PC-9 (cell line): ENCODE results near the gene UBE2S. TPM values are rescaled to one million over a fixed set of nuclear protein-coding genes. Genes with fewer than 3 reads are reported as not detected.

ENCODE experiments used
- BruUV-seq: library from RNA; stranded (reverse); fragments of 400-500 nt; replicated peaks from 2 replicates; lab custom pipeline; 2021; lab: Mats Ljungman, UMichigan
- CTCF ChIA-PET: fragments of 300-600 bp; sonication (Branson Sonifier 250); formaldehyde crosslinking; loops from one replicate; lab custom pipeline; 2022; ENCODE audit warnings: antibody characterized with exemption; lab: Charles Lee
- POLR2A ChIA-PET: fragments of 300-600 bp; sonication (Branson Sonifier 250); formaldehyde crosslinking; loops from one replicate; lab custom pipeline; 2022; ENCODE audit warnings: antibody characterized with exemption; ENCODE audit not compliant: unreplicated experiment; lab: Charles Lee
- DNase-seq, 2 experiments: peaks; one replicate each; pipeline versions ENCODE4 v3.0.0 to v3.0.0-alpha.2; 2015 to 2022; ENCODE audit warnings: mixed read lengths in 1 of 2
- H2AFZ ChIP-seq: fragments of 200-600 bp; sonication (generic); 2 replicates; pipeline ENCODE4 v1.8.1; 2017; ENCODE audit warnings: antibody characterized with exemption
- H3F3A ChIP-seq: fragments of 200-600 bp; sonication (generic); 2 replicates; pipeline ENCODE4 v1.8.1; 2017; ENCODE audit warnings: antibody characterized with exemption, mild to moderate bottlenecking, low read depth; ENCODE audit not compliant: insufficient read depth
- H3K27ac ChIP-seq: fragments of 200-600 bp; sonication (generic); 2 replicates; pipeline ENCODE4 v1.6.1; 2016; ENCODE audit warnings: mixed run types
- H3K27me3 ChIP-seq: fragments of 200-600 bp; sonication (generic); 2 replicates; pipeline ENCODE4 v1.6.1; 2016; ENCODE audit warnings: low read depth, mixed run types; ENCODE audit not compliant: insufficient read depth
- H3K36me3 ChIP-seq: fragments of 200-600 bp; sonication (generic); 2 replicates; pipeline ENCODE4 v1.6.1; 2016; ENCODE audit warnings: low read depth, mixed run types
- H3K4me1 ChIP-seq: fragments of 200-600 bp; sonication (generic); replicated peaks from 2 replicates; pipeline ENCODE4 v1.6.1; 2016; ENCODE audit warnings: mixed run types; ENCODE audit not compliant: insufficient read depth
- H3K4me2 ChIP-seq: fragments of 200-600 bp; sonication (generic); 2 replicates; pipeline ENCODE4 v1.6.1; 2017; ENCODE audit warnings: mixed run types
- H3K4me3 ChIP-seq: fragments of 200-600 bp; sonication (generic); 2 replicates; pipeline ENCODE4 v1.6.1; 2016; ENCODE audit warnings: mixed run types
- H3K79me2 ChIP-seq: fragments of 200-600 bp; sonication (generic); 2 replicates; pipeline ENCODE4 v1.6.1; 2017; ENCODE audit warnings: low read depth, mixed run types
- H3K9me2 ChIP-seq: fragments of 200-600 bp; sonication (generic); 2 replicates; pipeline ENCODE4 v1.8.1; 2017; ENCODE audit warnings: mild to moderate bottlenecking; ENCODE audit not compliant: insufficient read depth
- H3K9me3 ChIP-seq: fragments of 200-600 bp; sonication (generic); 2 replicates; pipeline ENCODE4 v1.8.1; 2016; ENCODE audit warnings: low read depth; ENCODE audit not compliant: insufficient read depth
- H4K20me1 ChIP-seq: fragments of 200-600 bp; sonication (generic); 2 replicates; pipeline ENCODE4 v1.8.1; 2017; ENCODE audit not compliant: insufficient read depth
- CTCF ChIP-seq: fragments of 200-600 bp; sonication (generic); conservative IDR thresholded peaks from 2 replicates; pipeline ENCODE4 v1.6.1; 2017; ENCODE audit warnings: mixed run types, antibody characterized with exemption, mild to moderate bottlenecking, moderate library complexity
- EZH2 ChIP-seq: fragments of 200-600 bp; sonication (generic); IDR thresholded peaks from 2 replicates; pipeline ENCODE4 v1.8.0; 2017; ENCODE audit warnings: antibody characterized with exemption, low read depth
- intact Hi-C: fragments of 100-400 bp; cut with micrococcal nuclease; formaldehyde crosslinking; loops from one replicate; pipeline ENCODE4 v1.10.0; 2022; ENCODE audit not compliant: unreplicated experiment
- total RNA-seq: library from RNA; stranded (reverse); gene quantifications from 2 replicates; pipeline ENCODE4 v1.2.3, GENCODE V29; 2021

The UBE2S gene
- total RNA-seq, 1 experiment from 2014 or later, result 359 TPM

GRCh38 chr19:55358493-55358892, 49.1 kb downstream of the UBE2S start:
- ChIA-PET POLR2A (interaction anchor here (0.5 kb wide), 1 partner anchor 116 kb away, joined by 3 read pairs; no protein-coding TSS in a partner anchor), CTCF (no interaction called here)
- Histone ChIP-seq H3K27me3 (peaks cover 5% of the 10 kb centered on the region), H3K36me3 (no peaks in the 10 kb centered on the region), H3K27ac (no peak overlapping the region), H2AFZ (no peak overlapping the region), H3K4me2 (no peak overlapping the region), H3K4me3 (no peak overlapping the region), H3K79me2 (no peaks in the 10 kb centered on the region), H3F3A (peaks cover 13% of the 10 kb centered on the region), H3K9me3 (no peaks in the 10 kb centered on the region), H3K9me2 (no peaks in the 10 kb centered on the region), H4K20me1 (no peaks in the 10 kb centered on the region), H3K4me1 (peaks cover 9% of the 10 kb centered on the region)
- intact Hi-C loops, result no loop called here
- DNase-seq, result no peak
- BruUV-seq, result no TSS peak
- TF ChIP-seq EZH2, result no peak
- TF ChIP-seq CTCF, result no peak

- ChIA-PET POLR2A (no interaction called here), CTCF (interaction anchor here (0.7 kb wide), 2 partner anchors 13 to 177 kb away, joined by 3 to 4 read pairs; no protein-coding TSS in a partner anchor)
- H3K27me3 ChIP-seq, result peaks cover 5% of the 10 kb centered on the region
- intact Hi-C loops, result no loop called here
- H3K9me3 ChIP-seq, result no peaks in the 10 kb centered on the region
- H3K27ac ChIP-seq, result no peak overlapping the region
- no peak for DNase-seq
- no peaks in the 10 kb centered on the region for H4K20me1 ChIP-seq
- peaks cover 36% of the 10 kb centered on the region for H3F3A ChIP-seq
- H3K4me3 ChIP-seq, result no peak overlapping the region
- no peaks in the 10 kb centered on the region for H3K36me3 ChIP-seq
- H3K79me2 ChIP-seq, result no peaks in the 10 kb centered on the region
- TF ChIP-seq CTCF, result no peak
- no peak for TF ChIP-seq EZH2
- no peak overlapping the region for H2AFZ ChIP-seq
- H3K9me2 ChIP-seq, result no peaks in the 10 kb centered on the region
- peaks cover 39% of the 10 kb centered on the region for H3K4me1 ChIP-seq
- no TSS peak for BruUV-seq
- H3K4me2 ChIP-seq, result 0 out of 2 replicates have a peak overlapping the region, but pooled peaks have one; percentile 11
Observed at GRCh38 chr19:55355213-55355821, 52.3 kb downstream of the UBE2S start.

GRCh38 chr19:55354698-55355212, 52.8 kb downstream of the UBE2S start, which contains the start of gene COX6B2:
TSS of gene COX6B2 (minus strand) at chr19:55354719. CDS start at chr19:55354521, 198 bp downstream.
- H3K27ac ChIP-seq, result no peak within 1 kb of the TSS
- peaks cover 36% of the 10 kb centered on the region for H3F3A ChIP-seq
- no peak for DNase-seq
- intact Hi-C loops, result no loop called here
- H3K9me2 ChIP-seq, result no peaks in the 10 kb centered on the region
- no peaks in the 10 kb centered on the region for H4K20me1 ChIP-seq
- no TSS peak for BruUV-seq
- H3K4me2 ChIP-seq, result peak within 1 kb of the TSS; percentile 89
- peak within 1 kb of the TSS; percentile 76 for H2AFZ ChIP-seq
- no peaks in the 10 kb centered on the region for H3K79me2 ChIP-seq
- no peak for TF ChIP-seq CTCF
- no peak for TF ChIP-seq EZH2
- ChIA-PET CTCF (interaction anchor here (0.6 to 0.7 kb wide), 2 partner anchors 9 to 176 kb away, joined by 3 to 4 read pairs; no protein-coding TSS in a partner anchor), POLR2A (no interaction called here)
- no peaks in the 10 kb centered on the region for H3K36me3 ChIP-seq
- peaks cover 45% of the 10 kb centered on the region for H3K4me1 ChIP-seq
- peak within 1 kb of the TSS; percentile 72 for H3K4me3 ChIP-seq
- H3K27me3 ChIP-seq, result peaks cover 5% of the 10 kb centered on the region
- H3K9me3 ChIP-seq, result no peaks in the 10 kb centered on the region
